Breast epithelium (tissue), 3 donors: Measurements from ENCODE around the gene SVEP1.

Experiments used
- CTCF ChIP-seq, 3 donors: fragments of 450-650 bp; IDR thresholded peaks; one replicate each; pipeline ENCODE4 v1.5.1; 2016 to 2017; ENCODE audit warnings: antibody characterized with exemption in 3 of 3, mild to moderate bottlenecking in 3 of 3, moderate library complexity in 3 of 3
- POLR2A ChIP-seq: fragments of 450-650 bp; IDR thresholded peaks from one replicate; pipeline ENCODE4 v1.6.1; 2016; ENCODE audit warnings: antibody characterized with exemption, mild to moderate bottlenecking, moderate library complexity
- POLR2AphosphoS5 ChIP-seq, 3 donors: sonication (generic); formaldehyde crosslinking; IDR thresholded peaks; one replicate each; pipeline ENCODE4 v1.6.1; 2017; ENCODE audit warnings: antibody characterized with exemption in 3 of 3

- no peak for TF ChIP-seq CTCF (IDR thresholded peaks at IDR 0.05)
- TF ChIP-seq POLR2A, result no peak
- TF ChIP-seq POLR2AphosphoS5 (IDR thresholded peaks at IDR 0.05), result no peak
These were observed 36.0 kb upstream of the SVEP1 start for GRCh38 chr9:110615498-110615897.
